ENCODE results near the gene RNF220. TPM values are rescaled to one million over a fixed set of nuclear protein-coding genes. Genes with fewer than 3 reads are reported as not detected.

Gene RNF220
- total and polyA plus RNA-seq, 9 of the 15 experiments (the other 6 are each of a cell fraction or from before 2014, with no cell fraction given): 5.1 to 117 (median 66.9) TPM

GRCh38 chr1:44610527-44611148, 205.6 kb downstream of the RNF220 start:
- H3K4me1 ChIP-seq (replicated peaks in 1 of 2; ENCODE audit: control insufficient read depth in 2 of 2, insufficient read depth in 2 of 2, low read length in 2 of 2): peaks cover 21 to 26% of the 10 kb centered on the region in 2 experiments
- ATAC-seq: no peak
- in situ Hi-C loops (cut with MboI) (no loop called here), intact Hi-C loops (cut with micrococcal nuclease) (no loop called here)
- FAIRE-seq: no peak
- no peak overlapping the region for H3K27ac ChIP-seq (ENCODE audit: extremely low read depth, low read depth, low read length)
- POLR2A ChIA-PET: interaction anchor here (0.6 to 2.7 kb wide), 12 partner anchors 10 to 239 kb away, joined by 3 to 17 read pairs (median 4); no protein-coding TSS in a partner anchor
- H3K79me2 ChIP-seq (ENCODE audit: control insufficient read depth, insufficient read depth, low read length): no peaks in the 10 kb centered on the region
- H3K9me3 ChIP-seq (replicated peaks; ENCODE audit: control insufficient read depth, insufficient read depth, low read depth, low read length): no peaks in the 10 kb centered on the region
- peak overlapping the region; percentile 60; the same call in 1 of the 2 replicates for H3K4me2 ChIP-seq (ENCODE audit: insufficient read depth, low read length)
- H3K4me3 ChIP-seq: no peak overlapping the region
- WGBS (ENCODE audit: insufficient coverage, low coverage, missing lambda C conversion rate): 42% methylated on average over 11 of the region's 12 CpGs
- CTCF ChIA-PET (ENCODE audit: low intra/inter-chr PET ratio): interaction anchor here (0.6 to 3.2 kb wide), 2 partner anchors 41 to 608 kb away, joined by 3 to 62 read pairs; no protein-coding TSS in a partner anchor
- no peak for DNase-seq (ENCODE audit: extremely low read depth in 1 of 4, low spot score in 3 of 4)
- H2AFZ ChIP-seq (ENCODE audit: low read depth, low read length): no peak overlapping the region
- peaks cover 3% of the 10 kb centered on the region; the same call in 1 of the 2 replicates for H4K20me1 ChIP-seq (replicated peaks; ENCODE audit: control insufficient read depth, insufficient read depth, low read length)
- H3K9ac ChIP-seq (ENCODE audit: insufficient read depth in 1 of 2, low read depth in 2 of 2, low read length in 2 of 2): peak overlapping the region in 1 of 2 experiments; percentile 57; a peak in 2 of 4 replicates
- BruUV-seq (replicated peaks): no TSS peak
- H3K36me3 ChIP-seq (ENCODE audit: control insufficient read depth, insufficient read depth, low read length): no peaks in the 10 kb centered on the region
- peaks cover 5% of the 10 kb centered on the region for H3K9me1 ChIP-seq (ENCODE audit: control insufficient read depth, insufficient read depth, low read length)
- no peaks in the 10 kb centered on the region; a peak in 1 of 5 replicates for H3K27me3 ChIP-seq (ENCODE audit: control insufficient read depth in 2 of 2, insufficient read depth in 2 of 2, low read length in 2 of 2)
- no peak for TF ChIP-seq SUPT5H (IDR thresholded peaks at IDR 0.05)
- no peak for TF ChIP-seq ZNF398 (CRISPR knock-in tag; IDR thresholded peaks at IDR 0.05)
- TF ChIP-seq AFF1 (IDR thresholded peaks at IDR 0.05; ENCODE audit: low read depth in 1 of 2, partially characterized antibody in 2 of 2): no peak
- TF ChIP-seq CXXC5 (CRISPR knock-in tag; IDR thresholded peaks at IDR 0.05): no peak
- no peak for TF ChIP-seq ZNF24 (IDR thresholded peaks at IDR 0.05)
- TF ChIP-seq U2AF1 (optimal IDR thresholded peaks at IDR 0.05; ENCODE audit: low read depth, low read length): no peak
- TF ChIP-seq ZBTB2 (IDR thresholded peaks at IDR 0.05): 0 out of 2 replicates have a peak, but pooled peaks have one; percentile 6
- no peak for TF ChIP-seq ZNF583 (CRISPR knock-in tag; IDR thresholded peaks at IDR 0.05)
- TF ChIP-seq E2F4 (CRISPR knock-in tag; IDR thresholded peaks at IDR 0.05; ENCODE audit: low read depth): no peak
- TF ChIP-seq NR2C2 (CRISPR knock-in tag; IDR thresholded peaks at IDR 0.05): no peak
- TF ChIP-seq NR2C2 (tag; IDR thresholded peaks at IDR 0.05): no peak
- no peak for TF ChIP-seq KLF10 (CRISPR knock-in tag; IDR thresholded peaks at IDR 0.05)
- TF ChIP-seq TBP (optimal IDR thresholded peaks at IDR 0.05; ENCODE audit: low read depth, low read length): peak; percentile 19
- TF ChIP-seq RUNX1 (IDR thresholded peaks at IDR 0.05; ENCODE audit: low read depth): no peak
- no peak for TF ChIP-seq ZNF224 (CRISPR knock-in tag; IDR thresholded peaks at IDR 0.05)

Measured in K562 (cell line).